NCI-H2227 (cell line): ENCODE results near the gene PTPRN2.
"Not testable (repeated sequence)": the region's sequence is repeated elsewhere in the genome, so short reads cannot be mapped to it uniquely, and the experiment has no call there.

ENCODE experiments used
- DNase-seq: peaks from one replicate; lab custom pipeline; 2025; ENCODE audit not compliant: unreplicated experiment; lab: John Stamatoyannopoulos, UW

Gene PTPRN2

DNA sequence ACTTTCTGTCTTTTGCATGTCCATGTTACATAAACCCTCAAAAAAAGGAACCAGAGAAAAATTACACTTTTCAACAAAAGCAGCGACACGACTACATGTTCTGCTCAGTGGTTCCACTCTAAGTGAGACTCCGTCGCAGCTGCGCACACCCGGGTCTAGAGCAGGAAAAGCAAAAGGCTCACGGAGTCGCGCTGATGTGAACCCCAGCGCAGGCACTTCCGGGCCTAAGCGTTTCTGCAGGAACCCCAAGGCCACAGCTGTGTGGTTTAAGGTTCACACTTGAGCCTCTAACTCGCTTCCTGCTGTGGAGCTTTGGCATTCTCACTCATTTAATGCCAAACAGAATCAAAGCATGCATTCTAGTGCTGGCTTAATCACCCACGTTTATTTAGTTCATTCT lies 1010.6 kb downstream of the PTPRN2 start:
- no peak for DNase-seq

DNA sequence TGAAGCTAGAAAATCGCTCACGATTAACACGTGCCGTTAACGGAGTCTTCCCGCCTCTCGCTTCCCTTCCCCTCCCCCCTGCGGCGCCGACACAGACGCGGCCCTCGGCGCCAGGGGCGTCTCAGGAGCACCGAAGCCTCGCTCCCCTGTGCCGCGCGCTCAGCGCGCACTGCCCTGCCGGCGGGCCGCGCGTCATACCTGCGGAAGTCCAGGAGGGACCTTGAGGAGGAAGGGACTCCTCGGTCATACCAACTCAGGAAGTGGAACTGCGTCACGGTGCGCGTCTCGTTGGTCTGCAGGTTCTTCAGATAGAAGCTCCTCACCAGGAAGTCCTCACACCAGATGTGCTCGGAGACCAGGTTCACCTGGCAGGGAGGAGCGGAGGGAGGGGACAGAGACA lies 1011.2 kb downstream of the PTPRN2 start:
- DNase-seq: no peak

- no peak for DNase-seq
Observed at GRCh38 chr7:157575777-157576176, 1011.8 kb downstream of the PTPRN2 start.

DNA sequence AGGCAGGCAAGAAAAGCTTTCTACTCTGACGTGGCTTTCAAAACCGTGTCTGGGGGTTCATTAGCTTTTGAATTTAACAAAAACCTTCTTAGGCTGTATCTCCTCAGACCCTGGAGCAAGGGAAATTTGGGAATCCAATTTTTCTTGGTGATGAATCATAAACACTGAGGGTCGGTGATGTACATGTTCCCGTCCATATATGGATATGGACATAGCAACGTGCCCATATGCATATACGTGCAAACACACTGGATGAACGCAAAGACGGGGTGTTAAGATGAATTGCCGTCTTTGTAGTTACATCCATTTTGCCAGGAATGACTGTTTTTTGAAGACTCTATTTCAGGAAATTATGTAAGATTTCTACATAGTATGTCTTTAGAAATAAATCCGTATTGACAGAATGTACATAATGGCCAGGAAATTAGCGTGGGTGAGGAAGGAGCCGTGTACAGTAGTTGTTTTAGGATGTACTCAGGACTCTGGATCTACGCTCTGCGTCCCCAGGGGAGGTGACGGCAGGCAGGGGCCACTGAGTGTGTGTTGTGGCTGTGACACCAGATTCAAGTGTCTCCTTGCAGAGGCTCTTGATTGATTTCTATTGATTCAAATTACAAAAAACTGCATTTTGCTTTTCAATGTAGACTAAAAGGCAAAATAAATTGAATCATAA lies 1012.6 kb downstream of the PTPRN2 start:
- no peak for DNase-seq

GRCh38 chr7:157574120-157574825 lies 1013.4 kb downstream of the PTPRN2 start:
- no peak for DNase-seq

- no peak for DNase-seq
Observed at GRCh38 chr7:157573244-157573643, 1014.4 kb downstream of the PTPRN2 start.

GRCh38 chr7:157572622-157573021 lies 1015.0 kb downstream of the PTPRN2 start:
- no peak for DNase-seq

DNA sequence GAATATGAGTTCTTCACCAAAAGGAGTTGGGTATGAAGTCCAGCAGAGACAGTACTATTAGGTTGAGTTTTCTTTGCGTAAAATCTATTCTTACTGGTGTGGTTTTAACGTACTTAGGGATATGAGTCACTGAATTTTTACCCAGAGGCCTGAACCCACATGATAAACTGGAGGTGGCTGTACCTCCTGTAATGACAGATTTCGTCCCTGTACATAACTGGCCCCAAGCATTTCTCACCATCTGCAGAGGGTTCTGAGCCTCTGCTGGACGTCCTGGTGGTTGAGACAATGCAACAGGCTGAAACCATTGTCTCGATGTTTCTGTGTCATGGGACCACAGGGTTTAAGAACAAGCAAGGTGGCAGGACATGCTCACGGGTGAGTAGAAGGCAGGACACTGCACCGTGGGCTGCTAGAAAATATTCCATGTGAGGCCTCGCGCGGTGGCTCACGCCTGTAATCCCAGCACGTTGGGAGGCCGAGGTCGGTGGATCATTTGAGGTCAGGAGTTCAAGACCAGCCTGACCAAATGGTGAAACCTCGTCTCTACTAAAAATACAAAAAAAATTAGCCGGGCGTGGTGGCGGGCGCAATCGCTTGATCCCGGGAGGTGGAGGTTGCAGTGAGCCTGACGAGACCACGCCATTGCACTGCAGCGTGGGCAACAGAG lies 1017.0 kb downstream of the PTPRN2 start:
- DNase-seq: no peak

GRCh38 chr7:157569967-157570366 lies 1017.7 kb downstream of the PTPRN2 start:
- no peak for DNase-seq

GRCh38 chr7:157568770-157569584 lies 1018.6 kb downstream of the PTPRN2 start:
- peak; percentile 75 for DNase-seq

DNA sequence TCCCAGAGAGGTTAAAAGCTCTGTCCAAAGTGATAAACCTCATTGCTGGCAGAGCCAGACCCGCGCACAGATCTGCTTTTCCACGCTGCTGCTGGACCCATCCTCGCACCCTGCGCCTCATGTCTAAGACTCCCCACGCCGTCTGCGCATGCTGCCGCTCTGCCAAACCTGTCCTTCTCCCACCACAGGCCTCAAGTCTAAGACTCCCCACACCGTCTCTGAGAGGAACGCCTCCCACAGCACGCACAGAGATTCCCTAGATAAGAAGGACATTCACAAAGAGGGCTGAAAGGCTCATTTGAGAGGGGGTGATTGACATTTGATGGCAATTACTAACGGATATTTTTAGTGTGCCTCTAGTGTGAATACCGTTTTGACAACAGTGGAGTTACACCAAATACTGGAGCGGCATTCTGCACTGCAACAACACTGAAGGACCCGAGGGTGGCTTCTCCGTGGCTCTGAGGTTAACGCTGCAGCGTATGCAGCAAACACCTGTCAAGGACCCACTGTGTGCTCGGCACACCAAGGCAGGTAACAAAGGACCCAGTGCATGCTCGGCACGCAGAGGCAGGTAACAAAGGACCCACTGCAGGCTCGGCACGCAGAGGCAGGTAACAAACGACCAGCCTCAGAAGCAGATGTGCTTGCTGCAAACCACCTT lies 1019.4 kb downstream of the PTPRN2 start:
- no peak for DNase-seq

- DNase-seq: no peak
Observed at GRCh38 chr7:157567666-157568065, 1020.0 kb downstream of the PTPRN2 start.

DNA sequence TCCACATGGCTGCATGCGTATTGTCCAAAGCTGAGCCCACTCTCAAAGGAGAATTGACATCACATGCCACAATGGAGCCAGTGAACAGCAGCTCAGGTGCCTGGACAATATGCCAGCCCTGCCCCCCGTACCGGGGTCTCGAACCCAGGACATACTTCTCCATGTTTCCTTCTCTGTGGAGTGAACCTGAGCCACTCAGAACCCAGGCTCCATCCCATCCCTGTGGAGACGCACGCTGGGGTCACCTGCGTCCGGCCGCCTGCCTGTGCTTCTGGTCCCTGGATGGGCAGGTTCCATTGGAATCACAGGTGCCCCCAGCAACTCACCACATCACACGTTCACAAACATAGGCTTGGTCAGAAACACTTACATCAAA lies 1021.0 kb downstream of the PTPRN2 start:
- DNase-seq: no peak

- DNase-seq: no peak
Observed at GRCh38 chr7:157565981-157566630, 1021.5 kb downstream of the PTPRN2 start.

- DNase-seq: no peak
Observed at GRCh38 chr7:157565201-157565626, 1022.4 kb downstream of the PTPRN2 start.

DNA sequence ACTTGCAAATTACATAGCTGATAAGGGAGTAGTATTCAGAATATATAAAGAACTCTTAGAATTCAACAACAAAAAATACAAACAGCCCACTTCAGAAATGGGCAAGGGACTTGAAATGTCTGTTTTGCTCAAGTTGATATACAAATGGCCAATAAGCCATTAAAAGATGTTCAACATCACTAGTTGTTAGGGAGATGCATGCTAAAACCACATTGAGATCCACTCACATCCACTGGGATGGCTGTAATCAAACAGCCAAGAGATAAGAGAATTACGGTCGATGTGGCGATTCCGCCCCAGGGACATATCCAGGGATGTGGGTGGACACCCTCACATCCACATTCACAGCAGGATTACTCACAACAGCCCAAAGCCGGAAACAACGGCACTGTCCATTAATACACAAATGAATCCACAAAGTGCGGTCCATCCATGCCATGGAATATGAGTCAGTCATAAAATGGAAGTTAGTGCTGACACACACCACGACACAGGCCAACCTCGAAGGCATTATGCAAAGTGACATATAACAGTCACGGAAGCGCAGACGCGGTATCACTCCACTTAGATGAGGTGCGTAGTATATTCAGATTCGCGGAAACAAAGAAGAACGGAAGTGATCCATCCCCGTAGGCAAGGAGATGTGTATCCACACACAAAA lies 1023.0 kb downstream of the PTPRN2 start:
- no peak for DNase-seq

DNA sequence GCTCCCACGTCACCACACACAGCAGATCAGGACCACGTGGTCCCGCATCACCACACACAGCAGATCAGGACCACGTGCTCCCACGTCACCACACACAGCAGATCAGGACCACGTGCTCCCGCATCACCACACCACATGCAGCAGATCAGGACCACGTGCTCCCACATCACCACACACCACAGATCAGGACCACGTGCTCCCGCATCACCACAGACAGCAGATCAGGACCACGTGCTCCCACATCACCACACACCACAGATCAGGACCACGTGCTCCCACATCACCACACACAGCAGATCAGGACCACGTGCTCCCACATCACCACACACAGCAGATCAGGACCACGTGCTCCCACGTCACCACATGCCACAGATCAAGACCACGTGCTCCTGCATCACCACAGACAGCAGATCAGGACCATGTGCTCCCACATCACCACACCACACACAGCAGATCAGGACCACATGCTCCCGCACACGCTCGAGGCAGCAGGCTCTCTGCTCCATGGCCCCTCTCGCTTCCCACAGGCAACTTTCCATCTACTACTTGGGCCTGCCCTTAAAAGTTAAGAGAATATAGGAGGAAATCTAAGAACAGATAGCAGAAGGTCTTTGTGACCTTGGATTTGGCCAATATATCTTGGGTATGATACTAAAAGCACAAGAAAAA lies 1024.0 kb downstream of the PTPRN2 start:
- not testable (repeated sequence) for DNase-seq

DNA sequence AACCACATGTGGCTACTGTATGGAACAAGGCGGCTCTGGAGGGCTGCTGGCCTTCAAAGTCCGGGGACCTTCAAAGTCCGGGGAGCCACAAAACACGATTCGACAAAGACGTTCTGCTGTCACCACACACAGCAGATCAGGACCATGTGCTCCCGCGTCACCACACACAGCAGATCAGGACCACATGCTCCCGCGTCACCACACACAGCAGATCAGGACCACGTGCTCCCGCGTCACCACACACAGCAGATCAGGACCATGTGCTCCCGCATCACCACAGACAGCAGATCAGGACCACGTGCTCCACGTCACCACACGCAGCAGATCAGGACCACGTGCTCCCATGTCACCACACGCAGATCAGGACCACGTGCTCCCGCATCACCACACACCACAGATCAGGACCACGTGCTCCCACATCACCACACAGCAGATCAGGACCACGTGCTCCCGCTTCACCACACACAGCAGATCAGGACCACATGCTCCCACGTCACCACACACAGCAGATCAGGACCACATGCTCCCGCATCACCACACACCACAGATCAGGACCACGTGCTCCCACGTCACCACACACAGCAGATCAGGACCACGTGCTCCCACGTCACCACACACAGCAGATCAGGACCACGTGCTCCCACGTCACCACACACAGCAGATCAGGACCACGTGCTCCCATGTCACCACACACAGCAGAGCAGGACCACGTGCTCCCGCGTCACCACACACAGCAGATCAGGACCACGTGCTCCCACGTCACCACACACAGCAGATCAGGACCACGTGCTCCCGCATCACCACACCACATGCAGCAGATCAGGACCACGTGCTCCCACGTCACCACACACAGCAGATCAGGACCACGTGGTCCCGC lies 1024.9 kb downstream of the PTPRN2 start:
- DNase-seq: not testable (repeated sequence)
